WTC11 (cell line): Measurements from ENCODE around the gene RABL6. TPM values are rescaled to one million over a fixed set of nuclear protein-coding genes. Genes with fewer than 3 reads are reported as not detected.
"Not testable (repeated sequence)": the region's sequence is repeated elsewhere in the genome, so short reads cannot be mapped to it uniquely, and the experiment has no call there.

Source experiments
- ATAC-seq: fragments of 200-7000 bp; cut with Tn5 transposase; 2 replicates; pipeline ENCODE4 v1.10.0; 2021; ENCODE audit warnings: mild to moderate bottlenecking, moderate library complexity
- CTCF ChIA-PET: fragments of 300-600 bp; sonication (Branson Sonifier 250); formaldehyde crosslinking; loops from one replicate; lab custom pipeline; 2021; ENCODE audit warnings: antibody characterized with exemption; lab: Charles Lee
- POLR2A ChIA-PET: fragments of 350-600 bp; sonication (Branson Sonifier 250); formaldehyde crosslinking; loops from one replicate; lab custom pipeline; 2021; ENCODE audit warnings: antibody characterized with exemption; lab: Charles Lee
- DNase-seq: peaks from one replicate; pipeline ENCODE4 v3.0.0; 2021; ENCODE audit warnings: low spot score
- H3K27ac Mint-ChIP-seq: 2 replicates; pipeline ENCODE4 v1.8.0; 2021; ENCODE audit warnings: mixed read lengths
- H3K27me3 Mint-ChIP-seq: 2 replicates; pipeline ENCODE4 v1.8.0; 2021; ENCODE audit warnings: low read depth, mild to moderate bottlenecking, moderate library complexity, mixed read lengths
- H3K36me3 Mint-ChIP-seq: 2 replicates; pipeline ENCODE4 v1.8.0; 2021; ENCODE audit warnings: mixed read lengths
- H3K4me1 Mint-ChIP-seq: 2 replicates; pipeline ENCODE4 v1.8.0; 2022; ENCODE audit warnings: mixed read lengths
- H3K4me3 Mint-ChIP-seq: 2 replicates; pipeline ENCODE4 v1.8.0; 2021; ENCODE audit warnings: mild to moderate bottlenecking, moderate library complexity, mixed read lengths
- H3K9me3 Mint-ChIP-seq: 2 replicates; pipeline ENCODE4 v1.8.0; 2021; ENCODE audit warnings: mixed read lengths
- CREM ChIP-seq: sonication (generic); formaldehyde crosslinking; IDR thresholded peaks from 2 replicates; pipeline ENCODE4 v1.8.1; 2022; ENCODE audit warnings: mild to moderate bottlenecking, missing genetic modification reagents, moderate library complexity
- ELF4 ChIP-seq: sonication (generic); formaldehyde crosslinking; IDR thresholded peaks from 2 replicates; pipeline ENCODE4 v1.8.1; 2022; ENCODE audit warnings: low read depth, mild to moderate bottlenecking, moderate library complexity, missing genetic modification reagents
- FOXJ3 ChIP-seq: sonication (generic); formaldehyde crosslinking; IDR thresholded peaks from 2 replicates; pipeline ENCODE4 v1.9.0; 2021; ENCODE audit warnings: missing genetic modification reagents, mild to moderate bottlenecking, borderline replicate concordance
- GTF2I ChIP-seq: fragments of 250-450 bp; sonication (Bioruptor Pico); conservative IDR thresholded peaks from 2 replicates; pipeline ENCODE4 v1.4.0; 2021; ENCODE audit warnings: mild to moderate bottlenecking
- HMGXB4 ChIP-seq: sonication (generic); formaldehyde crosslinking; IDR thresholded peaks from 2 replicates; pipeline ENCODE4 v1.8.1; 2023; ENCODE audit warnings: mild to moderate bottlenecking, moderate library complexity, missing genetic modification reagents
- JUN ChIP-seq: sonication (generic); formaldehyde crosslinking; IDR thresholded peaks from 2 replicates; pipeline ENCODE4 v1.8.0; 2023; ENCODE audit warnings: mild to moderate bottlenecking, missing genetic modification reagents
- MLX ChIP-seq: sonication (generic); formaldehyde crosslinking; IDR thresholded peaks from 2 replicates; pipeline ENCODE4 v1.8.1; 2023; ENCODE audit warnings: mild to moderate bottlenecking, missing genetic modification reagents, moderate library complexity
- NFE2L1 ChIP-seq: sonication (generic); formaldehyde crosslinking; IDR thresholded peaks from 2 replicates; pipeline ENCODE4 v1.8.1; 2023; ENCODE audit warnings: missing genetic modification reagents
- ZBTB43 ChIP-seq: sonication (generic); formaldehyde crosslinking; IDR thresholded peaks from 2 replicates; pipeline ENCODE4 v1.8.1; 2023; ENCODE audit warnings: mild to moderate bottlenecking, missing genetic modification reagents
- ZNF138 ChIP-seq: sonication (generic); formaldehyde crosslinking; conservative IDR thresholded peaks from 2 replicates; pipeline ENCODE4 v1.8.1; 2022; ENCODE audit warnings: mild to moderate bottlenecking, moderate library complexity, missing genetic modification reagents
- ZNF219 ChIP-seq: sonication (generic); formaldehyde crosslinking; IDR thresholded peaks from 2 replicates; pipeline ENCODE4 v1.8.0; 2023; ENCODE audit warnings: missing genetic modification reagents, mild to moderate bottlenecking, borderline replicate concordance
- ZNF281 ChIP-seq: sonication (generic); formaldehyde crosslinking; IDR thresholded peaks from 2 replicates; pipeline ENCODE4 v1.8.0; 2023; ENCODE audit warnings: mild to moderate bottlenecking, missing genetic modification reagents
- ZNF423 ChIP-seq: fragments of 250-450 bp; sonication (Bioruptor Pico); IDR thresholded peaks from 2 replicates; pipeline ENCODE4 v2.1.2; 2022; ENCODE audit warnings: mild to moderate bottlenecking, moderate library complexity
- total RNA-seq: library from RNA; stranded (reverse); gene quantifications from 3 replicates; pipeline ENCODE4 v1.2.3, GENCODE V29; 2021

RABL6 gene
- total RNA-seq, 1 experiment from 2014 or later, result 171 TPM

- H3K4me3 Mint-ChIP-seq, result 0 out of 2 replicates have a peak overlapping the region, but pooled peaks have one; percentile 30
Observed at GRCh38 chr9:136868644-136869043, 60.9 kb downstream of the RABL6 start.

GRCh38 chr9:136869611-136870010 lies 61.9 kb downstream of the RABL6 start:
- ATAC-seq, DNase-seq, H3K27ac Mint-ChIP-seq, H3K4me1 Mint-ChIP-seq, H3K4me3 Mint-ChIP-seq: not testable (repeated sequence)
- H3K9me3 Mint-ChIP-seq, result peaks cover 35% of the 10 kb centered on the region
- peaks cover 25% of the 10 kb centered on the region for H3K27me3 Mint-ChIP-seq
- CTCF ChIA-PET, result interaction anchor here (1.0 kb wide), 1 partner anchor 27 kb away, joined by 4 read pairs; the partner anchor contains the start of gene AJM1
- POLR2A ChIA-PET, result interaction anchor here (0.6 to 1.1 kb wide), 2 partner anchors 16 to 302 kb away, joined by 3 read pairs; partner anchors contain the start of genes TMEM210 and TRAF2
- H3K36me3 Mint-ChIP-seq, result peaks cover 34% of the 10 kb centered on the region

More at GRCh38 chr9:136868644-136869043, 60.9 kb downstream of the RABL6 start:
- H3K4me1 Mint-ChIP-seq, result peaks cover 4% of the 10 kb centered on the region
- no peak for TF ChIP-seq FOXJ3 (CRISPR knock-in tag)
- no peak for TF ChIP-seq ZBTB43
- TF ChIP-seq, all 79 proteins: peak for 0
- Mint-ChIP-seq H3K36me3 (peaks cover 42% of the 10 kb centered on the region), H3K9me3 (peaks cover 35% of the 10 kb centered on the region), H3K27ac (no peak overlapping the region), H3K27me3 (peaks cover 25% of the 10 kb centered on the region)
- DNase-seq, result no peak
- ATAC-seq, result no peak
- POLR2A ChIA-PET, result no interaction called here
- CTCF ChIA-PET, result interaction anchor here (1.0 kb wide), 1 partner anchor 26 kb away, joined by 3 read pairs; the partner anchor contains the start of gene AJM1

- peaks cover 14% of the 10 kb centered on the region for H3K36me3 Mint-ChIP-seq
- H3K9me3 Mint-ChIP-seq, result peaks cover 31% of the 10 kb centered on the region
- ChIA-PET CTCF (interaction anchor here (0.7 kb wide), 1 partner anchor 100 kb away, joined by 3 read pairs; no protein-coding TSS in a partner anchor), POLR2A (no interaction called here)
- TF ChIP-seq ELF4, result no peak
- TF ChIP-seq NFE2L1 (CRISPR knock-in tag), result no peak
- TF ChIP-seq JUN, result no peak
- TF ChIP-seq CREM, result no peak
- no peak for TF ChIP-seq ZNF219 (CRISPR knock-in tag)
- no peak for TF ChIP-seq ZNF281 (CRISPR knock-in tag)
- TF ChIP-seq HMGXB4 (CRISPR knock-in tag), result no peak
- TF ChIP-seq ZNF423 (CRISPR knock-in tag), result no peak
- no peak for TF ChIP-seq GTF2I (CRISPR knock-in tag)
- no peak for TF ChIP-seq ZNF138 (CRISPR knock-in tag)
- TF ChIP-seq MLX (CRISPR knock-in tag), result no peak
- no peak overlapping the region for H3K27ac Mint-ChIP-seq
- H3K4me1 Mint-ChIP-seq, result no peaks in the 10 kb centered on the region
- DNase-seq, result no peak
- peaks cover 47% of the 10 kb centered on the region for H3K27me3 Mint-ChIP-seq
- no peak overlapping the region for H3K4me3 Mint-ChIP-seq
- ATAC-seq, result no peak
Observed at GRCh38 chr9:136875155-136875554, 67.4 kb downstream of the RABL6 start.
